Fibroblast of lung (primary cell): Measurements from ENCODE around the gene IL1RN. TPM values are rescaled to one million over a fixed set of nuclear protein-coding genes. Genes with fewer than 3 reads are reported as not detected.

Experiments used
- DNase-seq, 2 donors: peaks; one replicate each; pipeline versions ENCODE4 v3.0.0 to v3.0.0-alpha.2; 2010; ENCODE audit warnings: low read depth in 2 of 2
- H2AFZ ChIP-seq: 2 replicates; pipeline ENCODE4 v1.5.1; 2012; ENCODE audit warnings: low read length, control low read depth, inconsistent platforms
- H3K27ac ChIP-seq: 2 replicates; pipeline ENCODE4 v1.5.1; 2011; ENCODE audit warnings: low read length, control low read depth; ENCODE audit not compliant: insufficient read depth
- H3K27me3 ChIP-seq: 2 replicates; pipeline ENCODE4 v1.5.1; 2011; ENCODE audit warnings: mild to moderate bottlenecking, low read length; ENCODE audit not compliant: control insufficient read depth, insufficient read depth
- H3K36me3 ChIP-seq: 2 replicates; pipeline ENCODE4 v1.5.1; 2011; ENCODE audit warnings: low read length; ENCODE audit not compliant: control insufficient read depth, insufficient read depth
- H3K4me1 ChIP-seq: 2 replicates; pipeline ENCODE4 v1.5.1; 2011; ENCODE audit warnings: low read length; ENCODE audit not compliant: control insufficient read depth, insufficient read depth; ENCODE audit errors: extremely low read depth
- H3K4me2 ChIP-seq: 2 replicates; pipeline ENCODE4 v1.5.1; 2011; ENCODE audit warnings: low read length, control low read depth; ENCODE audit not compliant: insufficient read depth; ENCODE audit errors: extremely low read depth
- H3K4me3 ChIP-seq, 4 experiments: fragments of 200-600 bp in 1 of 4; sonication (generic) in 1 of 4; replicated peaks in 1 of 4; 2 replicates each; pipeline ENCODE4 v1.5.1; 2011 to 2016; ENCODE audit warnings: low read length in 4 of 4, low read depth in 3 of 4, mild to moderate bottlenecking in 3 of 4, control low read depth in 2 of 4, inconsistent platforms in 1 of 4, mixed read lengths in 1 of 4; ENCODE audit not compliant: insufficient read depth in 1 of 4; ENCODE audit errors: control extremely low read depth in 1 of 4
- H3K79me2 ChIP-seq: 2 replicates; pipeline ENCODE4 v1.5.1; 2012; ENCODE audit warnings: mild to moderate bottlenecking, low read length, inconsistent platforms; ENCODE audit not compliant: control insufficient read depth, insufficient read depth
- H3K9ac ChIP-seq: 2 replicates; pipeline ENCODE4 v1.5.1; 2011; ENCODE audit warnings: mild to moderate bottlenecking, low read length, control low read depth; ENCODE audit not compliant: insufficient read depth
- H3K9me3 ChIP-seq: 2 replicates; pipeline ENCODE4 v1.5.1; 2012; ENCODE audit warnings: low read depth, low read length; ENCODE audit not compliant: control insufficient read depth, insufficient read depth
- H4K20me1 ChIP-seq: 2 replicates; pipeline ENCODE4 v1.5.1; 2011; ENCODE audit warnings: low read length; ENCODE audit not compliant: control insufficient read depth, insufficient read depth; ENCODE audit errors: extremely low read depth
- EZH2 ChIP-seq: IDR thresholded peaks from 2 replicates; pipeline ENCODE4 v1.5.1; 2012; ENCODE audit warnings: low read length, control low read depth, mild to moderate bottlenecking; ENCODE audit errors: missing control alignments
- polyA plus RNA-seq, 2 donors: library from polyadenylated mRNA; depleted of rRNA in 1 of 2; stranded (reverse) in 1 of 2; unstranded in 1 of 2; fragments of >200 nt; gene quantifications; 2 replicates each; pipeline ENCODE4 v1.2.1, GENCODE V29; 2011 to 2012; ENCODE audit warnings: missing spikeins in 1 of 2
- total RNA-seq: library from RNA; depleted of rRNA; stranded (reverse); fragments of >200 nt; gene quantifications from 2 replicates; pipeline ENCODE4 v1.2.1, GENCODE V29; 2014
- TF ChIP-seq, protein P1 (sequence below), 2 donors: IDR thresholded peaks in 1 of 2; conservative IDR thresholded peaks in 1 of 2; 1 replicate in 1 of 2; 2 replicates in 1 of 2; pipeline ENCODE4 v1.5.1; 2011 to 2012; ENCODE audit warnings: low read length in 2 of 2, control low read depth in 1 of 2, inconsistent platforms in 1 of 2, low read depth in 1 of 2, mild to moderate bottlenecking in 1 of 2

IL1RN gene
- total and polyA plus RNA-seq, 2 donors (not counting 1 experiment from before 2014, with no cell fraction given) = 0.06 TPM; not detected in 1

DNA sequence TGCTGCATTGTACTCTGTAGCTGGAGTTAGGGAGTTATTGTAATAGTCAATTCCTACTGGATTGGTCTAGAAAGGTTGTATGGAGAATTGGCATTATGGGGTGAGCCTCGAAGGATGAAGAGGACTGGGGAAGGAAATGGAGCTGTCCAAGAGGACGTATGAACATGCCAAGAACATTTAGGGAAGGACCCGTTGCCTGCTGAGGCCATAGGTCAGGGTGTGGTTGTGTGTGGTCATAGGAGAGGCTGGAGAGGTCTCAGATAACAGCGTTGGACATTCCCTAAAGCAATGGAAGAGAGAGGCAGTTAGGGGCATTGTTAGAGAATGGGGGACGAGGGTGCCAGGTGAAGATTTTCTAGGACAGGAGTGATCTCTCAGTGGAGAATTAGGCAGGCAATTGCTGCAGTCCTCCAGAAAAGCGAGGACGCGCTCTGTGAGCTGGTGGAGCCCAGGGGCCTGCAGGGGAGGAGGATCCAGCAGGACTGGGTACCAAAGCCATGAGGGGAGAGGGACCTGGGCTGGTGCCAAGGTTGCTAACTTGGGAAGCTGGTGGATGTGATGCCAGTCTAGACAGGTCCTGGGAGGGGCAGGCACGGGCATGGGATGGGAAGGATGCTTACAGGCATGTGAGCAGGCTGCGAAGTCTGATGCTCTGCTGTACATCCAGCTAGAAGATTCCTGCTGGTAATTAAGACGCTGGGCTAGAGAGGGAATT, 37.0 kb downstream of the IL1RN start:
- H4K20me1 ChIP-seq = no peaks in the 10 kb centered on the region
- no peak overlapping the region for H2AFZ ChIP-seq
- no peak overlapping the region for H3K4me3 ChIP-seq
- H3K27me3 ChIP-seq = no peaks in the 10 kb centered on the region
- H3K79me2 ChIP-seq = no peaks in the 10 kb centered on the region
- H3K27ac ChIP-seq = no peak overlapping the region
- TF ChIP-seq, protein P1, sequence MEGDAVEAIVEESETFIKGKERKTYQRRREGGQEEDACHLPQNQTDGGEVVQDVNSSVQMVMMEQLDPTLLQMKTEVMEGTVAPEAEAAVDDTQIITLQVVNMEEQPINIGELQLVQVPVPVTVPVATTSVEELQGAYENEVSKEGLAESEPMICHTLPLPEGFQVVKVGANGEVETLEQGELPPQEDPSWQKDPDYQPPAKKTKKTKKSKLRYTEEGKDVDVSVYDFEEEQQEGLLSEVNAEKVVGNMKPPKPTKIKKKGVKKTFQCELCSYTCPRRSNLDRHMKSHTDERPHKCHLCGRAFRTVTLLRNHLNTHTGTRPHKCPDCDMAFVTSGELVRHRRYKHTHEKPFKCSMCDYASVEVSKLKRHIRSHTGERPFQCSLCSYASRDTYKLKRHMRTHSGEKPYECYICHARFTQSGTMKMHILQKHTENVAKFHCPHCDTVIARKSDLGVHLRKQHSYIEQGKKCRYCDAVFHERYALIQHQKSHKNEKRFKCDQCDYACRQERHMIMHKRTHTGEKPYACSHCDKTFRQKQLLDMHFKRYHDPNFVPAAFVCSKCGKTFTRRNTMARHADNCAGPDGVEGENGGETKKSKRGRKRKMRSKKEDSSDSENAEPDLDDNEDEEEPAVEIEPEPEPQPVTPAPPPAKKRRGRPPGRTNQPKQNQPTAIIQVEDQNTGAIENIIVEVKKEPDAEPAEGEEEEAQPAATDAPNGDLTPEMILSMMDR (conservative IDR thresholded peaks at IDR 0.05 in 1 of 2, IDR thresholded peaks at IDR 0.05 in 1 of 2; ENCODE audit: low read depth in 1 of 2, low read length in 2 of 2) = no peak
- TF ChIP-seq EZH2 = no peak
- H3K36me3 ChIP-seq = no peaks in the 10 kb centered on the region
- DNase-seq = peak in 1 of 2 donors; percentile 19
- no peak overlapping the region for H3K4me2 ChIP-seq
- no peaks in the 10 kb centered on the region for H3K4me1 ChIP-seq
- no peak overlapping the region for H3K9ac ChIP-seq
- H3K9me3 ChIP-seq = no peaks in the 10 kb centered on the region

DNA sequence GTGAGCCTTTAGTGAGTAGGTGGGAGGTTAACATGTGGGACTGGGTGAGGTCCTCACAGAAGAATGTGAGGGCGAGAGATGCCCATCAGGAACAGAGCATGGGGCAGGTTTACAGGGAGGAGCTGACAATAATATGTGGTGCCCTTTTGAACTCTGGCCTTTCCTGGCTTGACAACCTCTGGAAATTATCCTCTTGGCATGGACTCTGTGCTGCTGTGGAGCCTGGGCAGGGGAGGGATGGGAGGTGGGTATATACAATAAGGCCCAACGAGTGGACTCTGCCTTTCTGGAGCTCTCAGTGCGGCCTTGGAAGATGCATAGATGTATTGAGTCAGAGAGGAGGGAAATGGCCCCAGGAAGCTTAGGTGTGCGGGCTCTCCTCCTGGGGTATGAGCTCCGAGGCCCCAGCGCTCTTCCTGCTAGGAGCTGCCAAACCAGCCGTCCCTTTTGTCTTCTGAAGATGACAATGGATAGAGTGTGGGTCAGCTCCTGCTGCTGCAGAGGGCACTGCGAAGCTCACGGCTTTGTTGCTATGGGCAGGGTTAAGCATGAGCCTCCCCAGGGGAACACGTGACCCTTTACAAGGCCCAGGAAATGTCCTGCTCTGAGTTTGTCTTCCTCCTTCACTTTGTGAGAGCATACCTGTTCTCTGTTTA, 37.7 kb downstream of the IL1RN start:
- TF ChIP-seq EZH2 = no peak
- TF ChIP-seq, protein P1 (conservative IDR thresholded peaks at IDR 0.05 in 1 of 2, IDR thresholded peaks at IDR 0.05 in 1 of 2; ENCODE audit: low read depth in 1 of 2, low read length in 2 of 2) = no peak
- Histone ChIP-seq H3K79me2 (no peaks in the 10 kb centered on the region), H3K27me3 (no peaks in the 10 kb centered on the region), H3K27ac (no peak overlapping the region), H4K20me1 (no peaks in the 10 kb centered on the region), H3K9me3 (no peaks in the 10 kb centered on the region), H3K36me3 (no peaks in the 10 kb centered on the region), H3K4me3 (no peak overlapping the region), H3K4me2 (no peak overlapping the region), H3K4me1 (no peaks in the 10 kb centered on the region), H3K9ac (no peak overlapping the region), H2AFZ (no peak overlapping the region)
- DNase-seq = no peak

DNA sequence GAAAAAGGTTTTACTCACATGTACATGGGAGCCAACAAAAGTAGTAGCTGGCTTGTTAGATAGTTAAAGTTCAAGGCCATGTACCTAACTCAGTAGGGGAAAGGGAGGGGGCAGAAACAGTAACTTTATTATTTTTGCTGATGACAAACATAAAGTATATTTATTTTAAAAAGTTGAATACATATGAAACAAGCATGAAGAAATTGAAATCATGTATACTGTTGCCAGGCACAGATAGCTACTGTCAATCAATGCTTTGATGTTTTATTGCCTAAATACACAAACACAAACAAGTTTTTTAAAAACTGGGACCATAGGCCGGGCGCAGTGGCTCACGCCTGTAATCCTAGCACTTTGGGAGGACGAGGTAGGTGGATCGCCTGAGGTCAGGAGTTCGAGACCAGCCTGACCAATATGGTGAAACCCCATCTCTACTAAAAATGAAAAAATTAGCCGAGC, 38.8 kb downstream of the IL1RN start:
- H3K27ac ChIP-seq = no peak overlapping the region
- no peaks in the 10 kb centered on the region for H3K79me2 ChIP-seq
- no peaks in the 10 kb centered on the region for H3K36me3 ChIP-seq
- H3K27me3 ChIP-seq = no peaks in the 10 kb centered on the region
- no peak for TF ChIP-seq EZH2
- TF ChIP-seq, protein P1 (conservative IDR thresholded peaks at IDR 0.05 in 1 of 2, IDR thresholded peaks at IDR 0.05 in 1 of 2; ENCODE audit: low read depth in 1 of 2, low read length in 2 of 2) = no peak
- H2AFZ ChIP-seq = no peak overlapping the region
- no peak overlapping the region for H3K4me3 ChIP-seq
- H4K20me1 ChIP-seq = no peaks in the 10 kb centered on the region
- no peaks in the 10 kb centered on the region for H3K4me1 ChIP-seq
- no peak for DNase-seq
- H3K4me2 ChIP-seq = no peak overlapping the region
- H3K9ac ChIP-seq = no peak overlapping the region
- no peaks in the 10 kb centered on the region for H3K9me3 ChIP-seq
